Measurements from ENCODE around the gene COL19A1. TPM values are rescaled to one million over a fixed set of nuclear protein-coding genes. Genes with fewer than 3 reads are reported as not detected.
"Not testable (repeated sequence)": the region's sequence is repeated elsewhere in the genome, so short reads cannot be mapped to it uniquely, and the experiment has no call there.

COL19A1 gene
- total RNA-seq, 1 donor from 2014 or later: 0.49 TPM

GRCh38 chr6:69913361-69913760, 47.0 kb downstream of the COL19A1 start:
- Histone ChIP-seq H3K27me3 (no peaks in the 10 kb centered on the region), H3K27ac (no peak overlapping the region), H3K36me3 (no peaks in the 10 kb centered on the region), H3K4me3 (no peak overlapping the region), H3K4me1 (no peaks in the 10 kb centered on the region), H3K9me3 (no peaks in the 10 kb centered on the region)
- intact Hi-C loops (cut with DNase I): no loop called here
- TF ChIP-seq POLR2A (IDR thresholded peaks at IDR 0.05): no peak
- no peak for TF ChIP-seq CTCF (IDR thresholded peaks at IDR 0.05)
- TF ChIP-seq POLR2AphosphoS5 (IDR thresholded peaks at IDR 0.05; ENCODE audit: insufficient read depth in 1 of 2, low read depth in 1 of 2): no peak
- DNase-seq (ENCODE audit: extremely low spot score in 2 of 2): no peak

GRCh38 chr6:69914015-69914485, 47.7 kb downstream of the COL19A1 start:
- no peaks in the 10 kb centered on the region for H3K27me3 ChIP-seq
- no peaks in the 10 kb centered on the region for H3K36me3 ChIP-seq
- no peaks in the 10 kb centered on the region for H3K4me1 ChIP-seq
- DNase-seq (ENCODE audit: extremely low spot score in 2 of 2): no peak
- no peak for TF ChIP-seq CTCF (IDR thresholded peaks at IDR 0.05)
- TF ChIP-seq POLR2A (IDR thresholded peaks at IDR 0.05): no peak
- no peak for TF ChIP-seq POLR2AphosphoS5 (IDR thresholded peaks at IDR 0.05; ENCODE audit: insufficient read depth in 1 of 2, low read depth in 1 of 2)
- no peaks in the 10 kb centered on the region for H3K9me3 ChIP-seq
- intact Hi-C loops (cut with DNase I): no loop called here
- H3K27ac ChIP-seq: no peak overlapping the region
- no peak overlapping the region for H3K4me3 ChIP-seq

DNA sequence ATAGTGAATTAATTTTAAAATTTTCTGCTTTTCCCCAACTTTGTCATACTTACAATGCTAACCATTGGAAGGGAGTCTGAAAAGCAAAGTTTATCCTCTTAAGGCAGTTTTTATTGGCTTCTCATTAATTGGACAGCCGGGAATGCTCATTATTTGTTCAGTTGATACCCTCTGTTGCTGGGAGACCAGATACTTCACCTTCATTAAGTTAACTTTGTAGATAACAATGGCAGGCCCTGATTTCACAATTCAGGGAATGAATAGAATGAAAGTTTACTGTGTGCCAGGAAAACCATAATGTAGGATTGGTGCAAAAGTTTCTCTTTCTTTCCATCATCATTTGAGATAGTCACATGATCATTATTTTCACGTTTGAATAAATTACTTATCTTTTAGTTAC, 49.0 kb downstream of the COL19A1 start:
- TF ChIP-seq CTCF (IDR thresholded peaks at IDR 0.05) (no peak), POLR2AphosphoS5 (IDR thresholded peaks at IDR 0.05; ENCODE audit: insufficient read depth in 1 of 2, low read depth in 1 of 2) (no peak), POLR2A (IDR thresholded peaks at IDR 0.05) (no peak)
- H3K4me1 ChIP-seq: no peaks in the 10 kb centered on the region
- H3K27ac ChIP-seq: no peak overlapping the region
- H3K36me3 ChIP-seq: no peaks in the 10 kb centered on the region
- no peaks in the 10 kb centered on the region for H3K9me3 ChIP-seq
- H3K4me3 ChIP-seq: no peak overlapping the region
- no peaks in the 10 kb centered on the region for H3K27me3 ChIP-seq
- no peak for DNase-seq (ENCODE audit: extremely low spot score in 2 of 2)
- intact Hi-C loops (cut with DNase I): no loop called here

DNA sequence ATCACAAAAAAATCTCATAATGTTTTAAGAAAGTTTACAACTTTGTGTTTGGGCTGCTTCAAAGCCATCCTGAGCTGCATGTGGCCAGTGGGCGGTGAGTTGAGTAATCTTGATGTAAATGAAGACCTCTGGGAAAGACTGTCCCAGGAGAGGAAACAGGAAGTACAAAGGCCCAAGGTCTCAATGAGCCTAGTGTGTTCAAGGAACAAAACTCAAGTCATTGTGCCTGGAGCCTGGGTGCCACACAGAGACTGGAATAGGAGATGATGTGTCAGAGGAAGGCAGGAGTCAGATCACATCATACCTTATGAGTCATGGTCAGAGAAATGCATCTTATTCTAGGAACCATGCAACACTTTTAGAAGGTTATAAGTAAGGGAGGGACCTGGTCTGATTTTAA, 51.5 kb downstream of the COL19A1 start:
- Histone ChIP-seq H3K36me3 (no peaks in the 10 kb centered on the region), H3K9me3 (no peaks in the 10 kb centered on the region), H3K27ac (no peak overlapping the region), H3K4me3 (no peak overlapping the region), H3K4me1 (no peaks in the 10 kb centered on the region), H3K27me3 (no peaks in the 10 kb centered on the region)
- intact Hi-C loops (cut with DNase I): no loop called here
- DNase-seq (ENCODE audit: extremely low spot score in 2 of 2): no peak
- no peak for TF ChIP-seq CTCF (IDR thresholded peaks at IDR 0.05)
- TF ChIP-seq POLR2AphosphoS5 (IDR thresholded peaks at IDR 0.05; ENCODE audit: insufficient read depth in 1 of 2, low read depth in 1 of 2): no peak
- no peak for TF ChIP-seq POLR2A (IDR thresholded peaks at IDR 0.05)

DNA sequence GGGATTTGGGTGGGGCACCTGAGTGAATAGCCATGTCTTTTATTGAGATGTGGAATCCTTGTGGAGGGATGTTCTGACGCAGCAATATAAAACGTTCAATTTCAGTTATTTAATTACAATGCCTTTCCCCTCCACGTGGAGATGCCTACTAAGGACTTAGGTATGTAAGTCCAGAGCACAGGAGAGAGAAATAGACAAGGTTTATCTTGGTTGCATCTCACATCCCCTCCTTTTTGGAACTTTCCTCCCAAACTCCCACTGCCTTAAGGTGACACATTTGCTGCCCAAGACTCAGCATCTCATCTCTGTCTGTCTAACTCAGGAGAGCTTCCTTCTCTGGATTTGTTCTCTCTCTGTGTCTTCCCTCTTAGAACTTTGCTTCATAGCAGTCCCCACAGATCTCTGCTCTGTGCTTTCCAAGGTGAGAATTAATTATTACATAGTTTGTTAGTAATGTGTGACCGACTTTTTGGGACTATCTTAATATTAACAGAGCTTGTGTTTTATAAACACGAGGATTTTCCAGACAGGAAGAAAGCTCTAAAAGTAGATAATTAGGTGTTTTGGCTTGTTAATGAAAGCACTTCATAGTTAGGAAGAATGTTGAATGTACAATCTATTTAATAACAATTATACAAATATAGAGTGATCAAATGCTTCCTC, 52.6 kb downstream of the COL19A1 start:
- no peak overlapping the region for H3K27ac ChIP-seq
- H3K36me3 ChIP-seq: no peaks in the 10 kb centered on the region
- H3K27me3 ChIP-seq: no peaks in the 10 kb centered on the region
- DNase-seq (ENCODE audit: extremely low spot score in 2 of 2): no peak
- TF ChIP-seq POLR2AphosphoS5 (IDR thresholded peaks at IDR 0.05; ENCODE audit: insufficient read depth in 1 of 2, low read depth in 1 of 2) (no peak), CTCF (IDR thresholded peaks at IDR 0.05) (no peak), POLR2A (IDR thresholded peaks at IDR 0.05) (no peak)
- no peaks in the 10 kb centered on the region for H3K4me1 ChIP-seq
- H3K9me3 ChIP-seq: no peaks in the 10 kb centered on the region
- no peak overlapping the region for H3K4me3 ChIP-seq
- intact Hi-C loops (cut with DNase I): no loop called here

DNA sequence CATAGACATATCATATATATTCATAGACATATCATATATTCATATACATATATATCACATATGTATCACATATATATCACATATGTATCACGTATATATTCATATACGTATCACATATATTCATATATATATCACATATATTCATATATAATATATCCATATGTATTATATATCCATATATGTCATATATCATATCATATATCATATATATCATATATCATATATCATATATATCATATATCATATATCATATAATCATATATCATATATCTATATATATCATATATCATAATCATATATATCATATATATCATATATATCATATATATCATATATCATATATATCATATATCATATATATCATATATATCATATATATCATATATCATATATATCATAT, 54.7 kb downstream of the COL19A1 start:
- H3K36me3 ChIP-seq; H3K4me3 ChIP-seq; DNase-seq (ENCODE audit: extremely low spot score in 2 of 2); H3K27ac ChIP-seq; intact Hi-C loops (cut with DNase I); H3K27me3 ChIP-seq; H3K9me3 ChIP-seq; H3K4me1 ChIP-seq: not testable (repeated sequence)

DNA sequence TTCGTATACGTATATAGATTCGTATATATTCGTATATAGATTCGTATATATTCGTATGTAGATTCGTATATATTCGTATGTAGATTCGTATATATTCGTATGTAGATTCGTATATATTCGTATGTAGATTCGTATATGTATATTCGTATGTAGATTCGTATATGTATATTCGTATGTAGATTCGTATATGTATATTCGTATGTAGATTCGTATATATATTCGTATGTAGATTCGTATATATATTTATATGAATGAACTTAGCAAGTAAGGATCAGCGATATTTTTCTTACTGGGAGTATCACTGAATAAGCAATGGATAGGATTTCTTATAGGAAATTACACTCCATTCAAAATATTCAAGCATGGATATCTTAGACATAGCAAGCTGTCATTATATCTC, 55.3 kb downstream of the COL19A1 start:
- H3K36me3 ChIP-seq; DNase-seq (ENCODE audit: extremely low spot score in 2 of 2); H3K27me3 ChIP-seq; H3K27ac ChIP-seq; intact Hi-C loops (cut with DNase I); H3K4me1 ChIP-seq; H3K4me3 ChIP-seq; H3K9me3 ChIP-seq: not testable (repeated sequence)

Measured in vagina (tissue), 2 donors.